GM21737 (cell line): ENCODE measurements around the gene HECTD1.
A peak's percentile ranks its signal among the peaks of the same experiment; 100 is the strongest.
"Not testable (repeated sequence)": the region's sequence is repeated elsewhere in the genome, so short reads cannot be mapped to it uniquely, and the experiment has no call there.

Experiments used
- ATAC-seq: cut with Tn5 transposase; IDR thresholded peaks from one replicate; pipeline ENCODE4 v1.9.1; 2021; ENCODE audit warnings: mild to moderate bottlenecking, moderate library complexity; ENCODE audit not compliant: unreplicated experiment

HECTD1 gene

GRCh38 chr14:31207755-31208545, at the start of gene HECTD1:
Gene HECTD1 (minus strand): TSS chr14:31207793. CDS start chr14:31205936, 1,857 bp downstream.
- peak; percentile 69 for ATAC-seq

- ATAC-seq = no peak
Observed at GRCh38 chr14:31257244-31257553, 49.6 kb upstream of the HECTD1 start.

GRCh38 chr14:31256534-31257243, 49.1 kb upstream of the HECTD1 start:
- ATAC-seq = no peak

- ATAC-seq = not testable (repeated sequence)
Observed at GRCh38 chr14:31255918-31256317, 48.3 kb upstream of the HECTD1 start.

GRCh38 chr14:31255286-31255685, 47.7 kb upstream of the HECTD1 start:
- no peak for ATAC-seq

GRCh38 chr14:31253746-31254471, 46.3 kb upstream of the HECTD1 start:
- no peak for ATAC-seq

- no peak for ATAC-seq
Observed at GRCh38 chr14:31252865-31253264, 45.3 kb upstream of the HECTD1 start.

- no peak for ATAC-seq
Observed at GRCh38 chr14:31251028-31251958, 43.7 kb upstream of the HECTD1 start.

GRCh38 chr14:31244626-31245025, 37.0 kb upstream of the HECTD1 start:
- ATAC-seq = no peak

GRCh38 chr14:31243860-31244259, 36.3 kb upstream of the HECTD1 start:
- ATAC-seq = no peak

- not testable (repeated sequence) for ATAC-seq
Observed at GRCh38 chr14:31242161-31242940, 34.8 kb upstream of the HECTD1 start.

GRCh38 chr14:31241450-31242114, 34.0 kb upstream of the HECTD1 start:
- ATAC-seq = no peak

- ATAC-seq = no peak
Observed at GRCh38 chr14:31239741-31240140, 32.1 kb upstream of the HECTD1 start.

- no peak for ATAC-seq
Observed at GRCh38 chr14:31235462-31235861, 27.9 kb upstream of the HECTD1 start.

GRCh38 chr14:31232081-31232480, 24.5 kb upstream of the HECTD1 start:
- ATAC-seq = no peak

- not testable (repeated sequence) for ATAC-seq
Observed at GRCh38 chr14:31231272-31231671, 23.7 kb upstream of the HECTD1 start.

GRCh38 chr14:31230573-31230958, 23.0 kb upstream of the HECTD1 start:
- ATAC-seq = no peak

- no peak for ATAC-seq
Observed at GRCh38 chr14:31229638-31230572, 22.3 kb upstream of the HECTD1 start.
